ENCODE data around the gene PTPN7.

PTPN7 gene

GRCh38 chr1:202189918-202190715, 29.7 kb upstream of the PTPN7 start:
- Histone ChIP-seq H3K27me3 (replicated peaks; ENCODE audit: insufficient read depth, low read length) (peaks cover 71% of the 10 kb centered on the region), H3K9me3 (replicated peaks; ENCODE audit: insufficient read depth, low read length) (no peaks in the 10 kb centered on the region), H3K36me3 (replicated peaks; ENCODE audit: insufficient read depth, low read length) (no peaks in the 10 kb centered on the region), H3K27ac (ENCODE audit: low read length) (no peak overlapping the region), H3K9ac (ENCODE audit: low read length) (no peak overlapping the region), H3F3A (ENCODE audit: insufficient read depth, low read length) (no peaks in the 10 kb centered on the region), H3K4me1 (ENCODE audit: low read length) (no peaks in the 10 kb centered on the region), H3K4me2 (ENCODE audit: low read depth, low read length) (no peak overlapping the region), H3K79me2 (ENCODE audit: low read length) (no peaks in the 10 kb centered on the region), H3K9me2 (replicated peaks; ENCODE audit: insufficient read depth, low read length) (no peaks in the 10 kb centered on the region), H3K4me3 (ENCODE audit: low read length) (no peak overlapping the region), H4K20me1 (ENCODE audit: insufficient read depth, low read length) (no peaks in the 10 kb centered on the region), H2AFZ (ENCODE audit: low read length) (no peak overlapping the region)
- no peak for DNase-seq
- TF ChIP-seq EZH2phosphoT487 (IDR thresholded peaks at IDR 0.05; ENCODE audit: low read length) (no peak), CTCF (IDR thresholded peaks at IDR 0.05; ENCODE audit: low read length) (peak; percentile 14; the same call in 1 of the 2 replicates)

- Histone ChIP-seq H3K27ac (ENCODE audit: low read length) (no peak overlapping the region), H3K79me2 (ENCODE audit: low read length) (no peaks in the 10 kb centered on the region), H3F3A (ENCODE audit: insufficient read depth, low read length) (no peaks in the 10 kb centered on the region), H2AFZ (ENCODE audit: low read length) (no peak overlapping the region), H3K9me3 (replicated peaks; ENCODE audit: insufficient read depth, low read length) (no peaks in the 10 kb centered on the region), H3K4me3 (ENCODE audit: low read length) (no peak overlapping the region), H3K27me3 (replicated peaks; ENCODE audit: insufficient read depth, low read length) (peaks cover 66% of the 10 kb centered on the region), H3K9ac (ENCODE audit: low read length) (no peak overlapping the region), H3K36me3 (replicated peaks; ENCODE audit: insufficient read depth, low read length) (no peaks in the 10 kb centered on the region), H3K9me2 (replicated peaks; ENCODE audit: insufficient read depth, low read length) (no peaks in the 10 kb centered on the region), H3K4me1 (ENCODE audit: low read length) (no peaks in the 10 kb centered on the region), H4K20me1 (ENCODE audit: insufficient read depth, low read length) (no peaks in the 10 kb centered on the region), H3K4me2 (ENCODE audit: low read depth, low read length) (no peak overlapping the region)
- DNase-seq = peak; percentile 83
- TF ChIP-seq EZH2phosphoT487 (IDR thresholded peaks at IDR 0.05; ENCODE audit: low read length) (no peak), CTCF (IDR thresholded peaks at IDR 0.05; ENCODE audit: low read length) (peak; percentile 72), EZH2 (optimal IDR thresholded peaks at IDR 0.05; ENCODE audit: low read depth, low read length) (no peak)
These were observed 28.8 kb upstream of the PTPN7 start for GRCh38 chr1:202189001-202189790.

GRCh38 chr1:202187697-202188407, 27.4 kb upstream of the PTPN7 start:
- Histone ChIP-seq H3F3A (ENCODE audit: insufficient read depth, low read length) (no peaks in the 10 kb centered on the region), H3K4me1 (ENCODE audit: low read length) (no peaks in the 10 kb centered on the region), H3K4me2 (ENCODE audit: low read depth, low read length) (no peak overlapping the region)

More at GRCh38 chr1:202187697-202188407, 27.4 kb upstream of the PTPN7 start:
- Histone ChIP-seq H4K20me1 (ENCODE audit: insufficient read depth, low read length) (no peaks in the 10 kb centered on the region), H3K9me2 (replicated peaks; ENCODE audit: insufficient read depth, low read length) (no peaks in the 10 kb centered on the region), H2AFZ (ENCODE audit: low read length) (no peak overlapping the region), H3K36me3 (replicated peaks; ENCODE audit: insufficient read depth, low read length) (no peaks in the 10 kb centered on the region), H3K4me3 (ENCODE audit: low read length) (no peak overlapping the region), H3K9me3 (replicated peaks; ENCODE audit: insufficient read depth, low read length) (no peaks in the 10 kb centered on the region), H3K27me3 (replicated peaks; ENCODE audit: insufficient read depth, low read length) (peaks cover 52% of the 10 kb centered on the region), H3K9ac (ENCODE audit: low read length) (no peak overlapping the region), H3K27ac (ENCODE audit: low read length) (no peak overlapping the region), H3K79me2 (ENCODE audit: low read length) (no peaks in the 10 kb centered on the region)
- DNase-seq = no peak
- TF ChIP-seq EZH2phosphoT487 (IDR thresholded peaks at IDR 0.05; ENCODE audit: low read length) = no peak
- no peak for TF ChIP-seq CTCF (IDR thresholded peaks at IDR 0.05; ENCODE audit: low read length)
- TF ChIP-seq EZH2 (optimal IDR thresholded peaks at IDR 0.05; ENCODE audit: low read depth, low read length) = no peak

Data from MM.1S (cell line).